H1 (cell line): Measurements from ENCODE around the gene GPR137. TPM values are rescaled to one million over a fixed set of nuclear protein-coding genes. Genes with fewer than 3 reads are reported as not detected.

Experiments used
- BACH1 ChIP-seq: IDR thresholded peaks from 2 replicates; pipeline ENCODE4 v1.6.1; 2012; ENCODE audit warnings: low read length, improper control_type of control experiment
- CHD1 ChIP-seq: IDR thresholded peaks from 2 replicates; pipeline ENCODE4 v1.6.1; 2012; ENCODE audit warnings: low read depth, low read length, improper control_type of control experiment
- CREB1 ChIP-seq: IDR thresholded peaks from 2 replicates; pipeline ENCODE4 v1.6.1; 2012; ENCODE audit warnings: inconsistent platforms
- HDAC2 ChIP-seq, 2 experiments: fragments of 300-600 bp in 1 of 2; sonication (generic) in 1 of 2; IDR thresholded peaks; 2 replicates each; pipeline ENCODE4 v1.6.1; 2011 to 2012; ENCODE audit warnings: low read depth in 2 of 2, low read length in 2 of 2, mild to moderate bottlenecking in 2 of 2, moderate library complexity in 2 of 2, borderline replicate concordance in 1 of 2, inconsistent platforms in 1 of 2
- KDM1A ChIP-seq: fragments of 200-600, 300-600 bp; sonication (generic); IDR thresholded peaks from 2 replicates; pipeline ENCODE4 v1.7.1; 2016; ENCODE audit warnings: mild to moderate bottlenecking, low read length, borderline replicate concordance
- KDM4A ChIP-seq: IDR thresholded peaks from one replicate; pipeline ENCODE4 v1.7.1; 2012; ENCODE audit warnings: low read depth, mild to moderate bottlenecking, moderate library complexity, low read length, inconsistent platforms; ENCODE audit not compliant: severe bottlenecking
- NANOG ChIP-seq: IDR thresholded peaks from 2 replicates; pipeline ENCODE4 v1.6.1; 2011; ENCODE audit warnings: low read length, low read depth, mild to moderate bottlenecking, inconsistent platforms; ENCODE audit not compliant: insufficient read depth, poor library complexity, severe bottlenecking
- SRF ChIP-seq: IDR thresholded peaks from 2 replicates; pipeline ENCODE4 v1.6.1; 2011; ENCODE audit warnings: mild to moderate bottlenecking, low read depth, low read length, moderate library complexity
- polyA plus RNA-seq, 7 experiments: library from polyadenylated mRNA; depleted of rRNA in 3 of 7; stranded (reverse) in 5 of 7; unstranded in 2 of 7; fragments of >200 nt in 5 of 7; fragments of 200-250 nt in 2 of 7; gene quantifications; 1 replicate in 5 of 7; 2 replicates in 1 of 7; 4 replicates in 1 of 7; pipeline versions ENCODE4 v1.2.1 to v1.2.3, GENCODE V29; 2011 to 2013; ENCODE audit warnings: missing spikeins in 2 of 7, mixed read lengths in 2 of 7
- total RNA-seq: library from RNA; stranded (reverse); fragmentation: NEBNext Ultra II Directional; extraction: Animal tissue kit (Norgen Biotek cat#: 25700); gene quantifications from 2 replicates; pipeline ENCODE4 v1.2.1, GENCODE V29; 2021

The GPR137 gene
- total and polyA plus RNA-seq, 2 of the 8 experiments (the other 6 are each of a cell fraction or from before 2014, with no cell fraction given), result 36.2 to 37.8 TPM

DNA sequence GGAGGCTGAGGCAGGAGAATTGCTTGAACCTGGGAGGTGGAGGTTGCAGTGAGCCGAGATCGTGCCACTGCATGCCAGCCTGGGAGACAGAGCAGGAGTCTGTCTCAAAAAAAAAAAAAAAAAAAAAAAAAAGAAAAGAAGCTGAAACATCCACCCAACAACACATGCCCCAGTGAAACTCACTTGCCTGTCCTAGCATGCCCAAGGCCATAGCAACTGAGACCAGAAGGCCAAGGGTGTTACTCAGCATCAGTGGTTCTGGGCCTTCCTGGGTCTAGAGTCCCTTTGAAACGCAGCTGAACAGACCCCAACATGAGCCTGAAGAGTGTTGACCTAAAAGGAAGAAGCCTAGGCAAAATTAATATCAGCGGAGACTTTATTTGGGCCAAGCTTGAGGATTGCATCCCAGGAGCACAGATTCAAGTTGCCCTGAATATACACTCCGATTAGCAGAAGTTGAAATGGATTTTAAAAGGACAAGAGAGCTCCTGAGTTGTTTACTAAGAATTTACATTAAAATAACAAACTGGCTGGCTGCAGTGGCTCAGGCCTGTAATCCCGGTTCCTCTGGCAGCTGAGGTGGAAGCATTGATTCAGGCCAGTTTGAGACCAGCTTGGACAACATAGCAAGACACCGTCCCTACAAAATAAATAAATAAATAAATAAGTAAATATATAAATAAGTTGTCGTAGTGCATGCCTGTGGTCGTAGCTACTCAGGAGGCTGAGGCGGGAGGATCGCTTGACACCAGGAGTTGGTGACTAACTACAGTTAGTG lies 39.2 kb downstream of the GPR137 start (continued):
- TF ChIP-seq CREB1, result no peak
- no peak for TF ChIP-seq NANOG
- no peak for TF ChIP-seq BACH1
- TF ChIP-seq KDM4A, result no peak
- no peak for TF ChIP-seq KDM1A
- no peak for TF ChIP-seq HDAC2 (IDR thresholded peaks at IDR 0.05; ENCODE audit: borderline replicate concordance in 1 of 2, low read depth in 2 of 2, low read length in 2 of 2)
- TF ChIP-seq CHD1, result no peak
- TF ChIP-seq SRF, result no peak
